Stimulated activated CD8-positive, alpha-beta memory T cell treated with anti-CD3 and anti-CD28 coated beads, Interleukin-15, amount 100 ng/mL, for 4 hours (primary cell): Measurements from ENCODE around the gene SMYD3.
"Not testable (repeated sequence)": the region's sequence is repeated elsewhere in the genome, so short reads cannot be mapped to it uniquely, and the experiment has no call there.

Experiments
- DNase-seq, 2 donors: peaks; one replicate each; pipeline ENCODE4 v3.0.0-alpha.2; 2020; ENCODE audit warnings: low read depth in 2 of 2

SMYD3 gene

GRCh38 chr1:245721488-245721887, 785.6 kb downstream of the SMYD3 start:
- no peak for DNase-seq

- no peak for DNase-seq
These were observed 788.1 kb downstream of the SMYD3 start for GRCh38 chr1:245718951-245719350.

- no peak for DNase-seq
These were observed 789.0 kb downstream of the SMYD3 start for GRCh38 chr1:245718123-245718522.

GRCh38 chr1:245717611-245718010, 789.5 kb downstream of the SMYD3 start:
- no peak for DNase-seq

- DNase-seq = no peak
These were observed 790.5 kb downstream of the SMYD3 start for GRCh38 chr1:245716561-245716960.

GRCh38 chr1:245715970-245716369, 791.1 kb downstream of the SMYD3 start:
- no peak for DNase-seq

- DNase-seq = no peak
These were observed 791.8 kb downstream of the SMYD3 start for GRCh38 chr1:245715291-245715701.

GRCh38 chr1:245714027-245714426, 793.1 kb downstream of the SMYD3 start:
- DNase-seq = not testable (repeated sequence)

GRCh38 chr1:245710961-245711903, 795.8 kb downstream of the SMYD3 start:
- DNase-seq = no peak

GRCh38 chr1:245707941-245708340, 799.1 kb downstream of the SMYD3 start:
- no peak for DNase-seq

- no peak for DNase-seq
These were observed 802.3 kb downstream of the SMYD3 start for GRCh38 chr1:245704765-245705164.

GRCh38 chr1:245704341-245704740, 802.7 kb downstream of the SMYD3 start:
- no peak for DNase-seq

- no peak for DNase-seq
These were observed 804.7 kb downstream of the SMYD3 start for GRCh38 chr1:245702346-245702745.

GRCh38 chr1:245701631-245702030, 805.4 kb downstream of the SMYD3 start:
- no peak for DNase-seq

- DNase-seq = no peak
These were observed 806.4 kb downstream of the SMYD3 start for GRCh38 chr1:245700631-245701030.
